ENCODE measurements around the gene CCDC33.

DNA sequence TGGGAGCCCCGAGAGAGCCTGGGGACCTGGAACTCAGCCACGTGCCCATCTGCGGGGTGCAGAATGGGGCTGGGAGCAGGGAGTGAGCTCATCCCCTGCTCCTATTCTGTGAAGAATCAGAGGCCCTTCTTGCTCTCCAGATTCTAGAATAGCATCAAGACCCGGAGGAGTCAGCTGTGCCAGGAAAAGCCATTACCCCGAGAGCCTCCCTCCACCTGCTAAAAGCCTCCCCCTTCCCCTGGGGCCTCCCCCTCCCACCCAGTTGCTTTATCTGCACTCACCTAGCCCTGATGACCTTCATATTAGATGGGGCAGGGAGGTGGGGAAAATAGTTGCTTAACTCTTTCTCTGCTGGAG lies 23.1 kb downstream of the CCDC33 start:
- TF ChIP-seq, protein P1, sequence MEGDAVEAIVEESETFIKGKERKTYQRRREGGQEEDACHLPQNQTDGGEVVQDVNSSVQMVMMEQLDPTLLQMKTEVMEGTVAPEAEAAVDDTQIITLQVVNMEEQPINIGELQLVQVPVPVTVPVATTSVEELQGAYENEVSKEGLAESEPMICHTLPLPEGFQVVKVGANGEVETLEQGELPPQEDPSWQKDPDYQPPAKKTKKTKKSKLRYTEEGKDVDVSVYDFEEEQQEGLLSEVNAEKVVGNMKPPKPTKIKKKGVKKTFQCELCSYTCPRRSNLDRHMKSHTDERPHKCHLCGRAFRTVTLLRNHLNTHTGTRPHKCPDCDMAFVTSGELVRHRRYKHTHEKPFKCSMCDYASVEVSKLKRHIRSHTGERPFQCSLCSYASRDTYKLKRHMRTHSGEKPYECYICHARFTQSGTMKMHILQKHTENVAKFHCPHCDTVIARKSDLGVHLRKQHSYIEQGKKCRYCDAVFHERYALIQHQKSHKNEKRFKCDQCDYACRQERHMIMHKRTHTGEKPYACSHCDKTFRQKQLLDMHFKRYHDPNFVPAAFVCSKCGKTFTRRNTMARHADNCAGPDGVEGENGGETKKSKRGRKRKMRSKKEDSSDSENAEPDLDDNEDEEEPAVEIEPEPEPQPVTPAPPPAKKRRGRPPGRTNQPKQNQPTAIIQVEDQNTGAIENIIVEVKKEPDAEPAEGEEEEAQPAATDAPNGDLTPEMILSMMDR (IDR thresholded peaks at IDR 0.05): no peak
- TF ChIP-seq POLR2A (IDR thresholded peaks at IDR 0.05): no peak

Data from uterus (tissue), 2 donors.